HepG2 (cell line): ENCODE results near the gene OOSP1. TPM values are rescaled to one million over a fixed set of nuclear protein-coding genes. Genes with fewer than 3 reads are reported as not detected.

Experiments used
- ATAC-seq: fragments of 200-7000 bp; cut with Tn5 transposase; 3 replicates; pipeline ENCODE4 v1.9.1; 2020; ENCODE audit warnings: mild to moderate bottlenecking, moderate library complexity
- BruUV-seq: library from RNA; stranded (reverse); fragments of 400-500 nt; replicated peaks from 2 replicates; lab custom pipeline; 2021; lab: Mats Ljungman, UMichigan
- CTCF ChIA-PET: fragments of 300-600 bp; formaldehyde crosslinking; extraction: SDS; loops from one replicate; lab custom pipeline; 2021; ENCODE audit warnings: low total read pairs, inconsistent platforms, low intra/inter-chr PET ratio; lab: Yijun Ruan, JAX
- POLR2A ChIA-PET: fragments of 350-600 bp; sonication (Branson Sonifier 250); formaldehyde crosslinking; loops from one replicate; lab custom pipeline; 2020; ENCODE audit warnings: antibody characterized with exemption, inconsistent platforms; lab: Yijun Ruan, JAX
- DNase-seq: peaks from one replicate; pipeline ENCODE4 v3.0.0-alpha.2; 2015; ENCODE audit warnings: low spot score
- FAIRE-seq: peaks from 3 replicates; lab custom pipeline; 2011; peaks lifted over from hg19 to GRCh38; lab: Jason Lieb, UNC
- H2AFZ ChIP-seq: one replicate; pipeline ENCODE4 v1.6.1; 2011; ENCODE audit warnings: low read length, inconsistent platforms
- H3K27ac ChIP-seq: fragments of 300-600 bp; 3 replicates; pipeline ENCODE4 v1.8.0; 2011; ENCODE audit warnings: mixed run types, mild to moderate bottlenecking, mixed read lengths, low read length, inconsistent platforms; ENCODE audit not compliant: insufficient read depth; ENCODE audit errors: extremely low read length
- H3K27me3 ChIP-seq, 2 experiments: fragments of 200-600 bp in 1 of 2; 2 replicates in 1 of 2; 3 replicates in 1 of 2; pipeline versions ENCODE4 v1.6.0 to v1.8.0; 2011; ENCODE audit warnings: low read length in 2 of 2, mild to moderate bottlenecking in 2 of 2, moderate library complexity in 2 of 2, inconsistent platforms in 1 of 2; ENCODE audit not compliant: insufficient read depth in 2 of 2, control insufficient read depth in 1 of 2
- H3K36me3 ChIP-seq, 2 experiments: fragments of 200-600 bp in 1 of 2; replicated peaks in 1 of 2; 2 replicates in 1 of 2; 3 replicates in 1 of 2; pipeline versions ENCODE4 v1.5.1 to v1.8.0; 2011; ENCODE audit warnings: low read length in 2 of 2, inconsistent platforms in 1 of 2; ENCODE audit not compliant: insufficient read depth in 2 of 2, control insufficient read depth in 1 of 2
- H3K4me1 ChIP-seq: 2 replicates; pipeline ENCODE4 v1.5.1; 2012; ENCODE audit warnings: low read length, inconsistent platforms; ENCODE audit not compliant: insufficient read depth
- H3K4me2 ChIP-seq: 2 replicates; pipeline ENCODE4 v1.6.0; 2011; ENCODE audit warnings: low read depth, low read length, inconsistent platforms
- H3K4me3 ChIP-seq, 3 experiments: fragments of 200-600 bp in 1 of 3; sonication (generic), shearing (Covaris generic) in 1 of 3; replicated peaks in 1 of 3; 2 replicates each; pipeline ENCODE4 v1.5.1; 2011 to 2016; ENCODE audit warnings: low read length in 3 of 3, inconsistent platforms in 2 of 3, low read depth in 2 of 3, mild to moderate bottlenecking in 2 of 3, control low read depth in 1 of 3, mixed read lengths in 1 of 3; ENCODE audit not compliant: insufficient read depth in 1 of 3
- H3K79me2 ChIP-seq: one replicate; pipeline ENCODE4 v1.6.1; 2011; ENCODE audit warnings: low read length, inconsistent platforms; ENCODE audit not compliant: insufficient read depth
- H3K9ac ChIP-seq: 2 replicates; pipeline ENCODE4 v1.6.0; 2011; ENCODE audit warnings: mild to moderate bottlenecking, low read depth, low read length, inconsistent platforms; ENCODE audit not compliant: insufficient read depth
- H3K9me3 ChIP-seq: 2 replicates; pipeline ENCODE4 v1.5.1; 2012; ENCODE audit warnings: mild to moderate bottlenecking, low read length
- H4K20me1 ChIP-seq: 2 replicates; pipeline ENCODE4 v1.6.0; 2011; ENCODE audit warnings: inconsistent platforms, mild to moderate bottlenecking, low read length, moderate library complexity; ENCODE audit not compliant: insufficient read depth
- ADNP ChIP-seq: sonication (generic); formaldehyde crosslinking; IDR thresholded peaks from 2 replicates; pipeline ENCODE4 v1.4.0; 2020; ENCODE audit warnings: missing genetic modification reagents
- CBX2 ChIP-seq, 2 experiments: fragments of 200-600 bp in 1 of 2; sonication (generic); formaldehyde crosslinking in 1 of 2; IDR thresholded peaks; 2 replicates each; pipeline versions ENCODE4 v1.7.0 to v1.8.1; 2018 to 2022; ENCODE audit warnings: low read depth in 2 of 2, low read length in 1 of 2, mild to moderate bottlenecking in 1 of 2, missing genetic modification reagents in 1 of 2
- CREB1 ChIP-seq, 2 experiments: fragments of 450-650 bp in 1 of 2; IDR thresholded peaks; 2 replicates each; pipeline ENCODE4 v1.6.1; 2016 to 2017; ENCODE audit warnings: control low read depth in 1 of 2, mild to moderate bottlenecking in 1 of 2, missing compliant biosample characterization in 1 of 2, missing genetic modification characterization in 1 of 2
- KDM5B ChIP-seq: sonication (generic); formaldehyde crosslinking; IDR thresholded peaks from 2 replicates; pipeline ENCODE4 v1.4.0; 2020; ENCODE audit warnings: missing genetic modification reagents, mild to moderate bottlenecking, borderline replicate concordance
- MED8 ChIP-seq: sonication (generic); formaldehyde crosslinking; IDR thresholded peaks from 2 replicates; pipeline ENCODE4 v1.8.1; 2023; ENCODE audit warnings: mild to moderate bottlenecking, missing genetic modification reagents; ENCODE audit not compliant: insufficient replicate concordance
- POLR2AphosphoS2 ChIP-seq: IDR thresholded peaks from 2 replicates; pipeline ENCODE4 v1.6.1; 2011; ENCODE audit warnings: low read depth, low read length, improper control_type of control experiment
- YY1 ChIP-seq: IDR thresholded peaks from 2 replicates; pipeline ENCODE4 v1.6.1; 2011; ENCODE audit warnings: low read length, low read depth, moderate library complexity, mild to moderate bottlenecking; ENCODE audit not compliant: insufficient read depth, insufficient replicate concordance
- ZFP41 ChIP-seq: sonication (generic); formaldehyde crosslinking; IDR thresholded peaks from 2 replicates; pipeline ENCODE4 v1.4.0; 2020; ENCODE audit warnings: mild to moderate bottlenecking, missing genetic modification reagents, borderline replicate concordance
- ZMYM4 ChIP-seq: sonication (generic); formaldehyde crosslinking; IDR thresholded peaks from 2 replicates; pipeline ENCODE4 v1.8.1; 2023; ENCODE audit warnings: mild to moderate bottlenecking, missing genetic modification reagents
- ZNF101 ChIP-seq: sonication (generic); formaldehyde crosslinking; IDR thresholded peaks from 2 replicates; pipeline ENCODE4 v1.4.0; 2020; ENCODE audit warnings: mild to moderate bottlenecking, low read depth, missing genetic modification reagents, borderline replicate concordance
- ZNF282 ChIP-seq: fragments of 450-650 bp; IDR thresholded peaks from 2 replicates; pipeline ENCODE4 v1.6.1; 2018; ENCODE audit not compliant: partially characterized antibody
- ZNF333 ChIP-seq: sonication (generic); formaldehyde crosslinking; IDR thresholded peaks from 2 replicates; pipeline ENCODE4 v1.4.0; 2020; ENCODE audit warnings: mild to moderate bottlenecking, missing genetic modification reagents, borderline replicate concordance
- ZNF629 ChIP-seq: sonication (generic); formaldehyde crosslinking; conservative IDR thresholded peaks from 2 replicates; pipeline ENCODE4 v1.5.0; 2020; ENCODE audit warnings: missing genetic modification reagents
- WGBS: methylation state at CpG from one replicate; pipeline ENCODE4 v1.1.6; 2017; ENCODE audit warnings: low lambda C conversion rate; 5-methylcytosine and 5-hydroxymethylcytosine counted together
- in situ Hi-C: cut with HindIII; loops from 2 replicates; pipeline ENCODE4 v1.10.0; 2017; ENCODE audit warnings: low pct_unique_long_range_greater_than_20kb; ENCODE audit not compliant: extremely low pct_ligation_motif_present
- intact Hi-C: fragments of 100-400 bp; cut with micrococcal nuclease; formaldehyde crosslinking; loops from one replicate; pipeline ENCODE4 v1.10.0; 2022; ENCODE audit not compliant: unreplicated experiment
- polyA plus RNA-seq, 8 experiments: library from polyadenylated mRNA; depleted of rRNA in 3 of 8; stranded (reverse) in 7 of 8; unstranded in 1 of 8; fragments of >200 nt; fragmentation: Illumina TruSeq in 4 of 8; extraction: Trizol in 4 of 8; gene quantifications; 2 replicates each; pipeline versions ENCODE4 v1.2.1 to v1.2.3, GENCODE V29; 2011 to 2016; ENCODE audit warnings: low read depth in 4 of 8, missing spikeins in 1 of 8, mixed read lengths in 1 of 8; ENCODE audit not compliant: insufficient read depth in 1 of 8
- total RNA-seq, 5 experiments: library from RNA; depleted of rRNA; stranded (reverse); fragments of >200 nt; fragmentation: Illumina TruSeq; extraction: Trizol; gene quantifications; 2 replicates each; pipeline ENCODE4 v1.2.3, GENCODE V29; 2016; ENCODE audit warnings: low read depth in 1 of 5
- TF ChIP-seq, protein P1 (sequence below): sonication (generic); formaldehyde crosslinking; IDR thresholded peaks from 2 replicates; pipeline ENCODE4 v1.4.0; 2020; ENCODE audit warnings: missing genetic modification reagents
- TF ChIP-seq, protein P2 (sequence below): sonication (generic); formaldehyde crosslinking; IDR thresholded peaks from 2 replicates; pipeline ENCODE4 v1.5.0; 2020; ENCODE audit warnings: mild to moderate bottlenecking, missing genetic modification reagents
- TF ChIP-seq, protein P3 (sequence below): sonication (generic); formaldehyde crosslinking; conservative IDR thresholded peaks from 2 replicates; pipeline ENCODE4 v1.4.0; 2020; ENCODE audit warnings: missing genetic modification reagents

The OOSP1 gene
- total and polyA plus RNA-seq, 2 of the 13 experiments (the other 11 are each of a cell fraction or from before 2014, with no cell fraction given) = not detected

DNA sequence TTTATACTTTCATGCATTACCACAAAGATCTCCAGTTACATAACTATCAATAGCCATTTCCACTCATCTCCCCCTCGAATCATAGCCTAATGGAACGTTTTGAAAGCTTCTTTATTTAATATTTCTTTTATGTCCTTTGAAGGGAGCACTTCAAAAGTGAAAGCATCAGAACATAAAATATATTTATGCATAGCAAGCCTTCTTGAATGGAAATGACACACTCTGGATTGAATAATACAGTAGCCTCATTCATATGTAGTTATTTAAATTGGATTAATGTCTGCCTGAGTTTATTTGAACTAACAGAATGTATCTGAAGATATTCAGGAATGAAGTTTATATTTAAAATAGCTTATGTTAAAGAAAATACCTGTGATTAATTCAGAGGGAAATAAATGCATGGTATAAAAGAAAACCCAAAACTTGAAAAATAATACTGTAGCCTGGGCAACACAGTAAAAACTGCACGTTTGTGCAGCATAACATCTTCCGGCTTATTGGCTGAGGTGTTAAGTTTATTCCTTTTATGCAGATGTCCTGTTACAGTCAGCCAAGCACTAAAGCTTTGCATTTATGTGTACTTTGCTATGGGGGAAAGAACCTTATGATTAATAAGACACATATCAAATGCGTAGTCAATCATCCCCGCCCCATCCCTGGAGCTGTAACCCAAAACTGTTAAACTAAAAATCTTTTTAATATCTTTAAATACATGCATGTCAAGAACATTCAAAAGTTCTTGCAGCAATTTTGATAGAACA lies 37.7 kb upstream of the OOSP1 start:
- intact Hi-C loops = no loop called here
- in situ Hi-C loops = no loop called here
- Histone ChIP-seq H4K20me1 (no peaks in the 10 kb centered on the region), H3K9ac (no peak overlapping the region), H3K4me3 (no peak overlapping the region), H3K4me1 (no peaks in the 10 kb centered on the region), H3K79me2 (no peaks in the 10 kb centered on the region), H3K4me2 (no peak overlapping the region), H2AFZ (no peak overlapping the region), H3K27ac (no peak overlapping the region), H3K9me3 (no peaks in the 10 kb centered on the region), H3K36me3 (no peaks in the 10 kb centered on the region), H3K27me3 (no peaks in the 10 kb centered on the region)
- FAIRE-seq = no peak
- ATAC-seq = no peak
- CTCF ChIA-PET = no interaction called here
- WGBS = 22% methylated on average over 6 of the region's 6 CpGs
- POLR2A ChIA-PET = no interaction called here
- no TSS peak for BruUV-seq
- no peak for DNase-seq
- TF ChIP-seq KDM5B (no peak), ZNF101 (CRISPR knock-in tag) (no peak), ZMYM4 (CRISPR knock-in tag) (no peak), YY1 (no peak), ZNF333 (no peak), ZNF629 (CRISPR knock-in tag) (no peak), CREB1 (IDR thresholded peaks at IDR 0.05) (no peak), CREB1 (CRISPR knock-in tag; IDR thresholded peaks at IDR 0.05) (no peak), MED8 (CRISPR knock-in tag) (no peak), CBX2 (IDR thresholded peaks at IDR 0.05; ENCODE audit: low read depth, low read length) (no peak), CBX2 (CRISPR knock-in tag; IDR thresholded peaks at IDR 0.05; ENCODE audit: low read depth) (no peak), ZFP41 (CRISPR knock-in tag) (no peak), ADNP (CRISPR knock-in tag) (no peak), POLR2AphosphoS2 (no peak), ZNF282 (no peak)
- TF ChIP-seq, protein P1, sequence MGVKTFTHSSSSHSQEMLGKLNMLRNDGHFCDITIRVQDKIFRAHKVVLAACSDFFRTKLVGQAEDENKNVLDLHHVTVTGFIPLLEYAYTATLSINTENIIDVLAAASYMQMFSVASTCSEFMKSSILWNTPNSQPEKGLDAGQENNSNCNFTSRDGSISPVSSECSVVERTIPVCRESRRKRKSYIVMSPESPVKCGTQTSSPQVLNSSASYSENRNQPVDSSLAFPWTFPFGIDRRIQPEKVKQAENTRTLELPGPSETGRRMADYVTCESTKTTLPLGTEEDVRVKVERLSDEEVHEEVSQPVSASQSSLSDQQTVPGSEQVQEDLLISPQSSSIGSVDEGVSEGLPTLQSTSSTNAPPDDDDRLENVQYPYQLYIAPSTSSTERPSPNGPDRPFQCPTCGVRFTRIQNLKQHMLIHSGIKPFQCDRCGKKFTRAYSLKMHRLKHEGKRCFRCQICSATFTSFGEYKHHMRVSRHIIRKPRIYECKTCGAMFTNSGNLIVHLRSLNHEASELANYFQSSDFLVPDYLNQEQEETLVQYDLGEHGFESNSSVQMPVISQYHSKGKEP (CRISPR knock-in tag) = no peak
- TF ChIP-seq, protein P2, sequence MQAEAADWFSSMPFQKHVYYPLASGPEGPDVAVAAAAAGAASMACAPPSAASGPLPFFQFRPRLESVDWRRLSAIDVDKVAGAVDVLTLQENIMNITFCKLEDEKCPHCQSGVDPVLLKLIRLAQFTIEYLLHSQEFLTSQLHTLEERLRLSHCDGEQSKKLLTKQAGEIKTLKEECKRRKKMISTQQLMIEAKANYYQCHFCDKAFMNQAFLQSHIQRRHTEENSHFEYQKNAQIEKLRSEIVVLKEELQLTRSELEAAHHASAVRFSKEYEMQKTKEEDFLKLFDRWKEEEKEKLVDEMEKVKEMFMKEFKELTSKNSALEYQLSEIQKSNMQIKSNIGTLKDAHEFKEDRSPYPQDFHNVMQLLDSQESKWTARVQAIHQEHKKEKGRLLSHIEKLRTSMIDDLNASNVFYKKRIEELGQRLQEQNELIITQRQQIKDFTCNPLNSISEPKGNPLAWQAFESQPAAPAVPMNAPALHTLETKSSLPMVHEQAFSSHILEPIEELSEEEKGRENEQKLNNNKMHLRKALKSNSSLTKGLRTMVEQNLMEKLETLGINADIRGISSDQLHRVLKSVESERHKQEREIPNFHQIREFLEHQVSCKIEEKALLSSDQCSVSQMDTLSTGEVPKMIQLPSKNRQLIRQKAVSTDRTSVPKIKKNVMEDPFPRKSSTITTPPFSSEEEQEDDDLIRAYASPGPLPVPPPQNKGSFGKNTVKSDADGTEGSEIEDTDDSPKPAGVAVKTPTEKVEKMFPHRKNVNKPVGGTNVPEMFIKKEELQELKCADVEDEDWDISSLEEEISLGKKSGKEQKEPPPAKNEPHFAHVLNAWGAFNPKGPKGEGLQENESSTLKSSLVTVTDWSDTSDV (CRISPR knock-in tag) = no peak
- TF ChIP-seq, protein P3, sequence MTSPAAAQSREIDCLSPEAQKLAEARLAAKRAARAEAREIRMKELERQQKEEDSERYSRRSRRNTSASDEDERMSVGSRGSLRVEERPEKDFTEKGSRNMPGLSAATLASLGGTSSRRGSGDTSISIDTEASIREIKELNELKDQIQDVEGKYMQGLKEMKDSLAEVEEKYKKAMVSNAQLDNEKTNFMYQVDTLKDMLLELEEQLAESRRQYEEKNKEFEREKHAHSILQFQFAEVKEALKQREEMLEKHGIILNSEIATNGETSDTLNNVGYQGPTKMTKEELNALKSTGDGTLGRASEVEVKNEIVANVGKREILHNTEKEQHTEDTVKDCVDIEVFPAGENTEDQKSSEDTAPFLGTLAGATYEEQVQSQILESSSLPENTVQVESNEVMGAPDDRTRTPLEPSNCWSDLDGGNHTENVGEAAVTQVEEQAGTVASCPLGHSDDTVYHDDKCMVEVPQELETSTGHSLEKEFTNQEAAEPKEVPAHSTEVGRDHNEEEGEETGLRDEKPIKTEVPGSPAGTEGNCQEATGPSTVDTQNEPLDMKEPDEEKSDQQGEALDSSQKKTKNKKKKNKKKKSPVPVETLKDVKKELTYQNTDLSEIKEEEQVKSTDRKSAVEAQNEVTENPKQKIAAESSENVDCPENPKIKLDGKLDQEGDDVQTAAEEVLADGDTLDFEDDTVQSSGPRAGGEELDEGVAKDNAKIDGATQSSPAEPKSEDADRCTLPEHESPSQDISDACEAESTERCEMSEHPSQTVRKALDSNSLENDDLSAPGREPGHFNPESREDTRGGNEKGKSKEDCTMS = no peak
